Stimulated activated CD8-positive, alpha-beta memory T cell treated with anti-CD3 and anti-CD28 coated beads, Interleukin-15, amount 100 ng/mL, for 4 hours (primary cell): Measurements from ENCODE around the gene SLC22A23.

ENCODE experiments used
- DNase-seq, 2 donors: peaks; one replicate each; pipeline ENCODE4 v3.0.0-alpha.2; 2020; ENCODE audit warnings: low read depth in 2 of 2

Gene SLC22A23

DNA sequence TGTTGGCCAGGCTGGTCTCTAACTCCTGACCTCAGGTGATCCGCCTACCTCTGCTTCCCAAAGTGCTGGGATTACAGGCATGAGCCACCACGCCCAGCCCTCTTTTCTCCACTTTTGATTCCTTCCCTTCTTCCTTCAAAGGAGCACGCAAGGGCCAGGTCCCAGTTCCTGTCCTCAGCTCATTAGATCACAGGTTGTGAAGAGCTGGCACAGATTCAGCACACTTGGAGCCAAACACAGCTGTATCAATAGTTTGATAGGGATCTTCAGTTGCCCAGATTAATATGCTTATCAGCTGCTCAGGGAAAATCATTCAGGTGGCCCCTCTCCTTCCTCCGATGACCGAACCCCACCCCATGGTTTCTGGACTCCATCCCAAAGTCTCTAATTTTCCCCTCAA lies 14.4 kb upstream of the SLC22A23 start:
- DNase-seq, result no peak

- DNase-seq, result no peak
Measured at GRCh38 chr6:3468585-3468984, 11.7 kb upstream of the SLC22A23 start.

GRCh38 chr6:3467996-3468395 lies 11.1 kb upstream of the SLC22A23 start:
- no peak for DNase-seq

DNA sequence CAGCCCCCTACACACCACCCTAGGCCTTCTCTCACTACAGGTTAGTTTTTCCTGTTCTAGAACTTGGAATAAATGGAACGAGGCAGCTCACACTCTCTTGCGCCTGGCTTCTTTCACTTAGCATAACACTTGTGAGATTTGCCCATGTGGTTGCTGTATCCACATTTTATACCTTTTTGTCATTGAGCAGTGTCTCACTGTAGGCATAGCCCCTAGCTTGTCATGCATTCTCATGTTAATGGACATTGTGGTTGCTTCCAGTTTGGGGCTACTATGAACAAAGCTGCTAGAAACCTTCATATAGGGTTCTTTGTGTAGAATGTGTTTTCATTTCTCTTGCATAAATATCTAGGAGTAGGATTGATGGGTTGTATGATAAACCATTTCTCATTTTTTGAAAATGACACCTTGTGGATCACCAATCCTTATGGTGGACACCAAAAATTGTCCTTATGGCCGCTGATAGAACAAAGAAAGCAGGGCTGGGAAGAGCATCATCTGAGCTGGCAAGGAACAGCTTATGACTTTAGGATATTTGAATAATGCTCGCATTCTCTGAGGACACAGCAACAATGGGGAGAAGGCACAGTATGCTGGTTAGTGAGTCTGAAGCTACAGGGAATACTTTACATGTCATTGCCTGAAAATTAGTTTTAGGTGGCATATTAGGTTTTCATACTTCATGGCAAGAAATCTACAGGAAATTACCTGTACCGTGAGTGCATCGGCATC lies 9.8 kb upstream of the SLC22A23 start:
- no peak for DNase-seq

- DNase-seq, result no peak
Measured at GRCh38 chr6:3460253-3460652, 3.4 kb upstream of the SLC22A23 start.

DNA sequence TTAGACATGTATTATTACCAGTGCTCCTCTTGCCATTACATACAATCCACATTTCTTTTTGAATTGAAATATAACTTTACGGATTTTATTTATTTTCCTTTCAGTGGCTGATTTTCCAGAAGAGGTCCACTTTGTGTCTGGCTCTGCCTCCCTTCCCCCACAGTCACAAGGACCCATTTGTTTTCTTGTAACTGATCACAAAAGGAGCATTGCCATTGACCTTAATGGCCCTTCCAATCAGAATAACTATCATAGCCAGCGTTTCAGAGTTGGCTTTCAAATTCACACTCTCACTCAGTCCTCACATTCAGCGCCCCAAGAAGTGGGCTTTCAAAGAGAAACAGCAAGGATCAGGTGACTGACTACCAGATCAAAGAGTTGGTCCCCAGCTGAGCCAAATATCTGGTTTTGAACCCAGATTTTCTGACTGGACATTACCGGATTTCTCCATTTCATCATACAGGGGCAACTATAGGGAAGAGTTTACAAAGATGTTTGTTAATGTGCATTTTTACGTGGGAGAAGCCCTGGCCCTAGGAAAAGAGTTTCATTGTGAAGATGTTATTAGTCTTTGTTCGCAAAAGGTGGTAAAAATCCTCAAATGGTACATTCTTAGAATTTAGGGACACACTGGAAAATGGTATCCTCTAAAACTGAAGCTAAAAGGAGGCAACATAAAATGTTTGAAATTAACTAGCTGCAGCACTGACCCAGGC lies 2.0 kb upstream of the SLC22A23 start:
- DNase-seq, result no peak

- no peak for DNase-seq
Measured at GRCh38 chr6:3457710-3458602, 1.1 kb upstream of the SLC22A23 start.

GRCh38 chr6:3456395-3456897 lies 404 bp downstream of the SLC22A23 start:
- no peak for DNase-seq

DNA sequence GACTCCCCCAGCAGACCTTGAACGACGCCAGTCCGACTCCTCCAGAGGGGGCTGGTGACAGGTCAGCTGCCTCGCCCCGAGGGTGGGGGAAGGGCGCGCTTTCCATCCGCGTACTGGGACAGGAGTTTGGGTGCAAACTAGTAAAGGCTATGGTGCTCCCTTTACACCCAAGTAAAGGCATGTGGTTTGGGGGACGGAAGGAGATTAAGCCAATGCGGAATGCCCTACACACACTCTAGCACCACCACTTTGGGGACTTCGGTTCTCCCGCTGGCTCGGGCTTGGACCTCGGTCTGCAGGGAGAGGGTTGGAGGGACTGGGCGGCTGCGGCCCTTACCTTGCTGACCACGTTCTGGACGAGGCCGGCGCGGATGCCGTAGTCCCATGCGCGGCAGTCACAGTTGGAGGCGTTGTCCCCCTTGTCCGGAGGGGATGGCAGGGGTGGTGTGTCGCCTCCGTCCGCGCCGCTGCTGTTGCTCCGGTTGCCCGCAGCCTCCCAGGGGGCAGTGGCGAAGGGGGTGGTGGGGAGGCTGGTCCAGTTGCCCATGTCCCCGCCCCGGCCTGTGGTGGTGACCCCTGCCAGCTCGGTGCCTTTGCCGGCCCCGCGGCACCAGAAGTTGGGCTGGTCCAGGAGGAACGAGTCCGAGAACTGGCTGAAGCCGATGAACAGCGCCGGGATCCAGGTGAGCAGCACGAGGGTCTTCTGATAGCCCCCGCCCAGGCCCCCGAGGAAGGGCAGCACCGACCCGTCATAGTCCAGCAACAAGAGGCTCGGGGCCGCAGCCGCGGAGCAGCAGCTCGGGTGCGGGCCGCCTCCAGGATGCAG lies 1.1 kb downstream of the SLC22A23 start:
- no peak for DNase-seq

DNA sequence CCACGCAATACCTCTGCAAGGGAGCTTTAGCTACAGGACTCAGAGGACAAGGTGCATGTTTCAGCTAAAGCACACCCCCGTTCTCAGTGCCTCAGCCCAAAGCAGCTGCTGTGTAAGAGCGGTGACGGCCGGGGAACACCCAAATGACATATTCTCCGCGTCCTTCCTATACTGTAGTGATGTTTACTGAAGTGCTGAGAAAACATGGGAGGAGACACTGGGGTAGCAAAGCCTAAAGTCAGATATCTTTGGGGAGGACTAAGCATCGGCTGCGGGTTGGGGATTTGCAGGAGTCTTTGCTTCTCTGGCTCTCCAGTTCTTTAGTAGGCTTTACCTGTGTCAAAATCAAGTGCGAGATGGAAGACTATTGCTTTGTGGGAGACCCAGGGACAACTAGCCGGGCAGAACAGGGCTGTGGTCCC lies 1.7 kb downstream of the SLC22A23 start:
- DNase-seq, result no peak

- no peak for DNase-seq
Measured at GRCh38 chr6:3454273-3455010, 2.4 kb downstream of the SLC22A23 start.

GRCh38 chr6:3453413-3454272 lies 3.2 kb downstream of the SLC22A23 start:
- DNase-seq, result no peak

DNA sequence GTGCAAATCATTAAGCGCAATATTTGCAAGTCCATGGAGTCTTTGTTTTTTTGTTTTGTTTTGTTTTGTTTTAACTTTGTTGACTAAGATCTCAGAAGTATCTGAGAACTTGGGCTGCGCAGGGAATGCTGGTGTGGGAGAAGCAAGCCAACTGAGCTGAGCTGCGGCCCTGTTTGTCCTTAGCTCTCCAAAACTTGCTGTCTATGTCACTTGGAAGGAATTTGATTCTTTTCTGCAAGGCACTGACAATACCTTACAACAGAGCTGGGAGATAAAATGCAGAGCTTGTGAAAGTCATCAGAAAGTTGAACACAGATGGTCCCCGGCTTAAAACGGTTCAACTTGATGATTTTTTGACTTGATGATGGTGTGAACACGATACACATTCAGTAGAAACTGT lies 5.4 kb downstream of the SLC22A23 start:
- DNase-seq, result no peak

DNA sequence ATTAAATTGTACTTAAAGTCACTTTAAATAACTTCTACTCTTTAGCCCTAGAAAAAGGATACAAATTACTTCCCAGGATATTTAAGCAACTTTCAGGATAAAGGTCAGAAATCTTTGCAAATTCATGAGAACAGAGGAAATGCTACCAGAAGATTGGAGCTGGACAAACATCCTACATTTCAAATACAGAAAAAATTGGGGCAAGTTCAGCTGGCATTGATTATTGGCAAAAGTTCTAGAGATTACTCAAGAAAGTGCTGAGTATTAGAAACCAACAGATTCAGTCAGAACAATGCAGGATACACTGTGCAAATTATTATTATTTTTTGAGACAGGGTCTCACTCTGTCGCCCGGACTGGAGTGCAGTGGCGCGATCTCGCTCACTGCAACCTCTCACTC lies 6.0 kb downstream of the SLC22A23 start:
- no peak for DNase-seq

DNA sequence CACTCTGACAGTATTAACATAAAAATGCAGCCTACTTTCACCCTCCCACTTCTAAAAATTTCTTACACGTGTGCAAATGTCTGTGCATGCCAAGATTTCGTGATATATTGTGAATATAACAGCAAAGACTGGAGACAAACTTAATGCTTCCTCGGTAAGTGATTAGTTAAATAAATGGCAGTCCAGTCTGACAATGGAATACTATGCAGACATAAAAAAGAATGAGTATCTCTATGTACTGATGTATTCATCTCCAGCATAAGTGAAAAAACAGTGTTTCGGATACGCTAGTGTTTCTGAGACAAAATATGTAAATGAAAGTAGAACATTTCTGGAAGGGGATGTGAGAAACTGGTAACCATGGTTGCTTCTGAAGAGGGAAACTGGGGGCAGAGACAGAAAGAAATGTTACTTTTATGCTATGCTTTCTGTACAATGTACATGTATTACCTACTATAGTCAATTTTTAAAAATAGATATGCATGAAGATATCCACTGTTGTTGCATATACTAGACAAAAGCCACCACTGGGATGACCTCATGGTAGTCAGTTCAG lies 7.0 kb downstream of the SLC22A23 start:
- DNase-seq, result no peak

DNA sequence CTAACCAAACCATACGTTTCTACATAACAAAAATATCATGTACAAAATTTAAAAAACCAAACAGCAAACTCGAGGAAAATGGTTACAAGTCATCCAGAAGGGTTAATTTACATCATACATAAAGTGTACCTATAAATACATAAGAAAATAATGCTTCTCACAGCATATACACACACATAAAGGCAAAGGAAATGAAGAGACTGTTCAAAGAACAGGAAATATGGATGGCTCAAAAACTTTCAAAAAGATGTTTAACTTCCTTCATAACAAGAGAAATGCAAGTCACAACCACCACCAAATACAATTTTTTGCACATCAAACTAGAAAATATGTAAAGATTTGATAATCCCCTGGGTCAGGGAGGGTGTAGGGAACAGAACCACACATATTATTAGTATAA lies 7.5 kb downstream of the SLC22A23 start:
- no peak for DNase-seq

GRCh38 chr6:3447005-3447404 lies 9.8 kb downstream of the SLC22A23 start:
- no peak for DNase-seq

- no peak for DNase-seq
Measured at GRCh38 chr6:3446184-3446583, 10.7 kb downstream of the SLC22A23 start.
